ENCODE results near the gene RASA2. TPM values are rescaled to one million over a fixed set of nuclear protein-coding genes. Genes with fewer than 3 reads are reported as not detected.

Gene RASA2
- total and polyA plus RNA-seq, 9 of the 15 experiments (the other 6 are each of a cell fraction or from before 2014, with no cell fraction given): 2.0 to 12.8 (median 9.5) TPM

DNA sequence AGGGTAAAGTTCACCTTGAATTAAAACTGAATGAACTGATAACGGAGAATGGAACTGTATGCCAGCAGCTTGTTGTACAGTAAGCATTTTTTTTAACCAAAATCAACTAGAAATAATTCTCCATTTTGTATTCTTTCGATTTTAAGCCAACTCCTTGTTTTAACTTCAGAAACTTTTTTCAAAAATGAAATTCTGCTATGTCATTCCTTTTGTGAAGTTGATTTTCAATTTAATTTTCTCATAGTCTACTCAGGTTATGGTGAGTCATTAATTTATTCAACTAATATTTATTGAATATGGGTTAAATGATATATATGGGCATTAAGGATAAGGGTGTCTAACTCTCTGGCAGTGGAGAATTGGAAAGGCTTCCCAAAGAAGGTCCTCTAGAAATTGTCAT lies 53.7 kb downstream of the RASA2 start:
- Histone ChIP-seq H4K20me1 (replicated peaks; ENCODE audit: control insufficient read depth, insufficient read depth, low read length) (no peaks in the 10 kb centered on the region), H3K9me1 (ENCODE audit: control insufficient read depth, insufficient read depth, low read length) (no peaks in the 10 kb centered on the region), H2AFZ (ENCODE audit: low read depth, low read length) (no peak overlapping the region), H3K36me3 (ENCODE audit: control insufficient read depth, insufficient read depth, low read length) (peaks cover 29% of the 10 kb centered on the region), H3K9ac (ENCODE audit: insufficient read depth in 1 of 2, low read depth in 2 of 2, low read length in 2 of 2) (no peak overlapping the region), H3K9me3 (replicated peaks; ENCODE audit: control insufficient read depth, insufficient read depth, low read depth, low read length) (peaks cover 3% of the 10 kb centered on the region), H3K4me3 (no peak overlapping the region), H3K27ac (ENCODE audit: extremely low read depth, low read depth, low read length) (no peak overlapping the region), H3K4me1 (replicated peaks in 1 of 2; ENCODE audit: control insufficient read depth in 2 of 2, insufficient read depth in 2 of 2, low read length in 2 of 2) (no peaks in the 10 kb centered on the region), H3K27me3 (ENCODE audit: control insufficient read depth in 2 of 2, insufficient read depth in 2 of 2, low read length in 2 of 2) (no peaks in the 10 kb centered on the region), H3K79me2 (ENCODE audit: control insufficient read depth, insufficient read depth, low read length) (no peaks in the 10 kb centered on the region), H3K4me2 (ENCODE audit: insufficient read depth, low read length) (no peak overlapping the region)
- CTCF ChIA-PET (ENCODE audit: low intra/inter-chr PET ratio): no interaction called here
- FAIRE-seq (no peak), DNase-seq (ENCODE audit: extremely low read depth in 1 of 4, low spot score in 3 of 4) (no peak), ATAC-seq (no peak)
- POLR2A ChIA-PET: interaction anchor here (0.7 to 1.4 kb wide), 2 partner anchors 9 to 26 kb away, joined by 3 to 4 read pairs; no protein-coding TSS in a partner anchor
- TF ChIP-seq ZNF316 (IDR thresholded peaks at IDR 0.05) (peak; percentile 85), MAFG (tag; conservative IDR thresholded peaks at IDR 0.05) (peak; percentile 49), SP1 (CRISPR knock-in tag; IDR thresholded peaks at IDR 0.05) (no peak), EZH2 (IDR thresholded peaks at IDR 0.05; ENCODE audit: borderline replicate concordance, low read depth, low read length) (no peak), ARHGAP35 (IDR thresholded peaks at IDR 0.05; ENCODE audit: partially characterized antibody) (no peak), NFE2L1 (tag; IDR thresholded peaks at IDR 0.05; ENCODE audit: borderline replicate concordance, low read depth) (peak; percentile 27; the same call in 1 of the 2 replicates), GABPA (tag; conservative IDR thresholded peaks at IDR 0.05; ENCODE audit: low read depth) (no peak), TAF9B (IDR thresholded peaks at IDR 0.05; ENCODE audit: partially characterized antibody) (no peak), C11orf30 (IDR thresholded peaks at IDR 0.05; ENCODE audit: low read depth) (peak; percentile 38)
- intact Hi-C loops (cut with micrococcal nuclease) (no loop called here), in situ Hi-C loops (cut with MboI) (no loop called here)
- 58% methylated on average over 2 of the region's 2 CpGs for WGBS (ENCODE audit: insufficient coverage, low coverage, missing lambda C conversion rate)
- no TSS peak for BruUV-seq (replicated peaks)

Measured in K562 (cell line).